ENCODE data around the gene BACE2. TPM values are rescaled to one million over a fixed set of nuclear protein-coding genes. Genes with fewer than 3 reads are reported as not detected.

The BACE2 gene
- total RNA-seq, 1 donor from 2014 or later = 20.8 TPM

GRCh38 chr21:41170859-41171609, 3.1 kb downstream of the BACE2 start:
- ATAC-seq (peak; percentile 50 to 66), DNase-seq (peak; percentile 67)
- Histone ChIP-seq H3K4me1 (no peaks in the 10 kb centered on the region), H3K9me3 (no peaks in the 10 kb centered on the region), H3K4me3 (no peak overlapping the region), H3K27me3 (ENCODE audit: low read depth) (no peaks in the 10 kb centered on the region), H3K36me3 (no peaks in the 10 kb centered on the region), H3K27ac (peak overlapping the region; percentile 14)
- intact Hi-C loops (cut with DNase I) = no loop called here
- no peak for TF ChIP-seq CTCF (IDR thresholded peaks at IDR 0.05)

- Histone ChIP-seq H3K4me1 (no peaks in the 10 kb centered on the region), H3K36me3 (no peaks in the 10 kb centered on the region), H3K27me3 (ENCODE audit: low read depth) (no peaks in the 10 kb centered on the region), H3K4me3 (no peak overlapping the region), H3K27ac (no peak overlapping the region), H3K9me3 (no peaks in the 10 kb centered on the region)
- TF ChIP-seq CTCF (IDR thresholded peaks at IDR 0.05) = no peak
- DNase-seq = no peak
- intact Hi-C loops (cut with DNase I) = no loop called here
- ATAC-seq = no peak
Measured at GRCh38 chr21:41175080-41175479, 7.1 kb downstream of the BACE2 start.

- no peak overlapping the region for H3K27ac ChIP-seq
Measured at GRCh38 chr21:41176846-41177245, 8.9 kb downstream of the BACE2 start.

GRCh38 chr21:41180752-41181151, 12.8 kb downstream of the BACE2 start:
- H3K27me3 ChIP-seq (ENCODE audit: low read depth) = no peaks in the 10 kb centered on the region
- no peaks in the 10 kb centered on the region for H3K36me3 ChIP-seq
- intact Hi-C loops (cut with DNase I) = no loop called here
- no peaks in the 10 kb centered on the region for H3K4me1 ChIP-seq
- H3K4me3 ChIP-seq = no peak overlapping the region
- no peak for TF ChIP-seq CTCF (IDR thresholded peaks at IDR 0.05)
- ATAC-seq (no peak), DNase-seq (no peak)
- no peak overlapping the region for H3K27ac ChIP-seq
- no peaks in the 10 kb centered on the region for H3K9me3 ChIP-seq

More at GRCh38 chr21:41176846-41177245, 8.9 kb downstream of the BACE2 start:
- Histone ChIP-seq H3K4me3 (no peak overlapping the region), H3K36me3 (no peaks in the 10 kb centered on the region), H3K4me1 (no peaks in the 10 kb centered on the region), H3K27me3 (ENCODE audit: low read depth) (no peaks in the 10 kb centered on the region), H3K9me3 (no peaks in the 10 kb centered on the region)
- ATAC-seq = no peak
- DNase-seq = no peak
- TF ChIP-seq CTCF (IDR thresholded peaks at IDR 0.05) = no peak
- intact Hi-C loops (cut with DNase I) = no loop called here

GRCh38 chr21:41182547-41182946, 14.6 kb downstream of the BACE2 start:
- no peak for DNase-seq
- no peak for ATAC-seq
- no peak overlapping the region for H3K27ac ChIP-seq
- no peak for TF ChIP-seq CTCF (IDR thresholded peaks at IDR 0.05)
- H3K9me3 ChIP-seq = no peaks in the 10 kb centered on the region
- no peaks in the 10 kb centered on the region for H3K36me3 ChIP-seq
- no peaks in the 10 kb centered on the region for H3K27me3 ChIP-seq (ENCODE audit: low read depth)
- H3K4me3 ChIP-seq = no peak overlapping the region
- intact Hi-C loops (cut with DNase I) = no loop called here
- H3K4me1 ChIP-seq = no peaks in the 10 kb centered on the region
